ENCODE data around the gene FLNB.
"Not testable (repeated sequence)": the region's sequence is repeated elsewhere in the genome, so short reads cannot be mapped to it uniquely, and the experiment has no call there.

FLNB gene

DNA sequence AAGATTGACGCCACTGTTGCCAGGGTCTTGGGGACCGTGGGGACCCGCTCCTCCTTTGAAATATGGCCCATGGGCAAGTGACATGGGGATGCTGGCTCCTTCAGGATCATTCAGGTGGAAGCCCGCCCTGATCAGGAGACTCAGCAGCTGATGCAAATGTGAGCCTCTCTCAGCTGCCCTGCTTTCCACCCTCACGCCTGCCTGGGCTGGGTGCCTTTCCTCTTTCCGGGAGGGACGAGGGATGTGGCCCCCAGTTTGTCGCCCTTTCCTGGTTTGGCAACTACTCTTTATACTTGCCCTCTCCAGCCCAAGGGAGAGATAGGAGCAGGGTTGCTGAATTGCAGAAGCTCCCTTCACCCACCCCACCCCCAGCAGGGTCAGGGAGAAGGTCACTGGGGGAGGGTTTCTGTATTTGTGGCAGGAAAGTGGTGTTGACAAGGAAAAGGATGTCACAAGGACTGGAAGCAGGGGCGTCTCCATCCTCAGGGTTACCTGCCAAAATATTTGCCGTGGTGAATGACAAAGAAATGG lies 180.8 kb downstream of the FLNB start:
- Mint-ChIP-seq H3K27ac (no peak overlapping the region), H3K9me3 (ENCODE audit: low read depth) (no peaks in the 10 kb centered on the region), H3K4me1 (ENCODE audit: low read depth) (peaks cover 2% of the 10 kb centered on the region), H3K27me3 (no peaks in the 10 kb centered on the region), H3K4me3 (no peak overlapping the region), H3K36me3 (no peaks in the 10 kb centered on the region)

DNA sequence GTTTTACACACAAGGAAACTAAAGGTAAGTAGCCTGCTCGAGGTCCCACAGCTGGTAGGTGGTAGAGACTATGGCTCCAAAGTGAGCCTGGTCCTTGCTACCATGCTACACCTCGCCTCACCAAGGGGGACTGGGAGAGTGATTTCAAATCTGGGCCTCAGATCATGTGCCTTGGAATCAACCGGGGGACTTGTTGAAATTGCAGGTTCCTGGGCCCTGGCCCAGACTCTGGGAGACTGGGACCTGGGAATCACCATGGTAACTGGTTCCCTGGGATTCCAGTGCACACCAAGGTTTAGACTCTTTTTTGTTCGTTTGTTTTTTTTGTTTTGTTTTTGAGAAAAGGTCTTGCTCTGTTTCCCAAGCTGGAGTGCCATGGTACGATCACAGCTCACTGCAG lies 181.5 kb downstream of the FLNB start:
- Mint-ChIP-seq H3K4me1 (ENCODE audit: low read depth) (peaks cover 2% of the 10 kb centered on the region), H3K27me3 (no peaks in the 10 kb centered on the region), H3K36me3 (no peaks in the 10 kb centered on the region), H3K9me3 (ENCODE audit: low read depth) (no peaks in the 10 kb centered on the region), H3K27ac (no peak overlapping the region), H3K4me3 (no peak overlapping the region)

DNA sequence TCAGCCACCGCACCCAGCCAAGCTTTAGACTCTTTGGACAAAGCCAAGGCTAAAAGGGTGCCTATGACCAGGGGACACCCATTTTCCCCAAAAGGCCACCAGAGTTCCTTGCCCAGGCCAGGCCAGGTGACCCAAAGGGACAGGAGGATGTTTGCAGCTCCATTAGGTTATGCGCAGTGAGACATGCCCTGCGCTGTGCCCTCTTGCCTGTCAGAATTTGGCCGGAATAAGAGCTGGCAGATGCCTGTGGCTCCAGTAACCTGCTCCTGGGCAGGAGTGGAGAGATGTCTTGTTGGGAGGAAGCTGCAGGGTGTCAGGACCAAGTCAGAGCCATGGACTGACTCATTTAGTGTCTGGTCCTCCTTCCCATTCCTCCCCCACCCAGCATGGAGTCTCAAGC lies 182.1 kb downstream of the FLNB start:
- Mint-ChIP-seq H3K27ac (no peak overlapping the region), H3K4me3 (no peak overlapping the region), H3K36me3 (no peaks in the 10 kb centered on the region), H3K4me1 (ENCODE audit: low read depth) (peaks cover 2% of the 10 kb centered on the region), H3K27me3 (no peaks in the 10 kb centered on the region), H3K9me3 (ENCODE audit: low read depth) (no peaks in the 10 kb centered on the region)

DNA sequence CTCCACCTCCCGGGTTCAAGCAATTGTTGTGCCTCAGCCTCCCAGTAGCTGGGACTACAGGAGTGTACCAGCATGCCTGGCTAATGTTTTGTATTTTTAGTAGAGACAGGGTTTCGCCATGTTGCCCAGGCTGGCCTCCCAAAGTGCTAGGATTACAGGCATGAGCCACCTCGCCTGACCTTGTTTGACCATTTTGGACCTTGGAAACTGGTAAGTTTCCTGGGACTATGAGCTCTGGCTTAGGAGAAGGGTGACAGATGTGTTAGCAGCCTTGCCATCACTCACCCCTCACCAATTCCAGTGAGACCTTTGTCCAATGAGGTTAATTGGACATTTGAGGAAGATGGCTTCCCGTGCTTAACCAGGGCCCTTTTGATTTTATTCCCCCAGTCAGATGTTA lies 182.7 kb downstream of the FLNB start:
- Mint-ChIP-seq H3K4me1 (ENCODE audit: low read depth) (peaks cover 2% of the 10 kb centered on the region), H3K9me3 (ENCODE audit: low read depth) (no peaks in the 10 kb centered on the region), H3K27me3 (no peaks in the 10 kb centered on the region), H3K27ac (no peak overlapping the region), H3K36me3 (no peaks in the 10 kb centered on the region), H3K4me3 (no peak overlapping the region)

DNA sequence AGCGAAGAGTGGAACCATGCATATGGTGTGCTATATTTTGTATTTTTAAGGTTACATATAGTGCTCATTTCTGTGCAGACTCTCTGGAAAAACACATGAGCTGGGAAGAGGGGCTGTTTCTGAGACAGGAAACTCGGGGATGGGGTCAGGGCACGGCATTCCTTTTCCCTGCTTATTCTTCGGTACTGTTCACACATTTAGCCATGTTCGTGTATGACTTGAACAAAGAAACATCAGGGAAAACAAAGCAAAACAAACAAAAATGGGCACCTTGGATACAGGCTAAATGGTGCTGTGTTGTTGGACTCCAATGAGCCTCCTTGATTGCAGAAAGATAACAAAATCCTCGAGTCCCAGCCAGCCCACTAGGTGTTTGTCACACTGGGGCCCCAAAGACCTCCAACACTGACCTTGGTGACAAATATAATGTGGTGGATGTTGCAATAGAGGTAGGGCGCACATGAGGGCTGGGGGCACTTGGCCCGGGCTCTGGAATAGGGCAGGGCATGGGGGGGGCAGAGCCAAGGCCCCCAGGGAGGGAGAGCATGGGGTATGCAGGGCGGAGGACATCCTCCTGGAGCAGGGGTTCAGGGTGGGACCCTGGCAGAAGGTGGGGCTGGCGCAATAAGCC lies 183.3 kb downstream of the FLNB start:
- no peaks in the 10 kb centered on the region for H3K9me3 Mint-ChIP-seq (ENCODE audit: low read depth)

DNA sequence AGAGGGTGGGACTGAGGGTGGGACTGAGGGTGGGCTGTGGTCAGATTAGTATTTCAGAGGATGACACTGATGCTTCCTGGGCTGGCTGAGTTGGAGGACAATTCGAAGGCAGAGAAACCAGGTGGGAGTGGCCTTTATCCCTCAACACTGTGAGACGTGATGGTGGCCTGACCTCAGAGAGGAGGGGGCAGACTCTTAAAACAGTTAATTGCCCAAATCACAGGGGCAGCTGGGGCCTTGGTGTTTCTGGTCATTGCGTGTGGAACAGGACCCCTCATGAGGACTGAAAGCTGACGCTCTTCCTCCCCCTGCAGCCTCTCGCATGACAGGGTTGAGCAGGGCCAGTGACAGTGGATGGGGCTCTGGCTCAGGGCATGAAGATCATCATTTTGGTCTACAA lies 183.8 kb downstream of the FLNB start:
- H3K9me3 Mint-ChIP-seq (ENCODE audit: low read depth) = no peaks in the 10 kb centered on the region
- no peaks in the 10 kb centered on the region for H3K27me3 Mint-ChIP-seq
- no peak overlapping the region for H3K27ac Mint-ChIP-seq
- peaks cover 2% of the 10 kb centered on the region for H3K4me1 Mint-ChIP-seq (ENCODE audit: low read depth)
- no peaks in the 10 kb centered on the region for H3K36me3 Mint-ChIP-seq
- no peak overlapping the region for H3K4me3 Mint-ChIP-seq

More for the DNA sequence above, 183.3 kb downstream of the FLNB start:
- Mint-ChIP-seq H3K4me1 (ENCODE audit: low read depth) (peaks cover 2% of the 10 kb centered on the region), H3K27me3 (no peaks in the 10 kb centered on the region), H3K27ac (no peak overlapping the region), H3K36me3 (no peaks in the 10 kb centered on the region), H3K4me3 (no peak overlapping the region)

DNA sequence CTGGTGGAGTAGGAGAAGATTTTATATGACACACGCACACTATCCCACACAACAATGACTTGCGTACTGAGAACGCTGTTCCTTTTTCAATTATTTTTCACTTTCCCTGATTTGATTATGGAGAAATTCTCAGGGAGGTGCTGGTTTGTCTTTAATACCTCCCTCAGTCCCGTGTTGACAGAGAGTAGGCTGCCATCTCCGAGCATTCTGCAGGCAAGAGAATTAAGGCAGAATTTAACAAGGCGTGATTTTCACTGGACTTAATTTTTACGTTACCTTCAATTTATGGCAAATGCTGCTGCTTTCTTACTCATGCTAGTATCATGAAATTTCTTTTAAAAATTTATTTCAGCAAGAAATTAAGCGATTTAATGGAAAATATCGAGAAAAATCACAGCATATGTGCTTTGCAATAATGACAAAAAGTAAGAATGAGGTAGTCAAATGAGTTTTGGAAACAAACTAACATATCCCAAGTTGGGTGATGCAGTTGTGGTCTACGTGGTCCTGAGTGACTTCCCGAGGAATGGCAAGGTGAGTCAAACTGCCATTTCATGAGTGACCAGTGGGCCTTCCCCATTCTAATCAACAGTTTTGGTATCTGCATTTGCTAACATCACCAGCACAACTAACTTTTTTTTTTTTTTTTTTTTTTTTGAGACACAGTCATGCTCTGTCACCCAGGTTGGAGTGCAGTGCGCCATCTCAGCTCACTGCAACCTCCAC lies 185.6 kb downstream of the FLNB start:
- Mint-ChIP-seq H3K36me3 (no peaks in the 10 kb centered on the region), H3K27ac (no peak overlapping the region), H3K9me3 (ENCODE audit: low read depth) (no peaks in the 10 kb centered on the region), H3K27me3 (no peaks in the 10 kb centered on the region), H3K4me1 (ENCODE audit: low read depth) (no peaks in the 10 kb centered on the region), H3K4me3 (no peak overlapping the region)

DNA sequence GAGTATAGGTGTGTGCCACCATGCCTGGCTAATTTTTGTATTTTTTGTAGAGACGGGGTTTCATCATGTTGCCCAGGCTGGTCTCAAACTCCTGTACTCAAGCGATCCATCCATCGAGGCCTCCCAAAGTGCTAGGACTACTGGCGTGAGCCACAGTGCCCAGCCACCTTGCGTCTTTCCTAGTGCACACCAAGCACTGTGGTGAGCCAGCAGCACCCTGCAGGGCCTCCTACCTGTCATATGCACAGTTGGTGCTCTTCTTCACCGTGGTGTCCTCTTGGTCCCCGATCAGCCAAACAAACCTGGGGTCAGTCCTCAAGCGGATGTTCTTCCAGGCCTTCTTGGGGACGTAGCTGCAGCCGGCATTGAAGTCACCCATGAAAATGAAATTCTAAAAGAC lies 189.4 kb downstream of the FLNB start:
- Mint-ChIP-seq H3K4me1 (ENCODE audit: low read depth) (peaks cover 10% of the 10 kb centered on the region), H3K4me3 (no peak overlapping the region), H3K27me3 (peaks cover 3% of the 10 kb centered on the region)

DNA sequence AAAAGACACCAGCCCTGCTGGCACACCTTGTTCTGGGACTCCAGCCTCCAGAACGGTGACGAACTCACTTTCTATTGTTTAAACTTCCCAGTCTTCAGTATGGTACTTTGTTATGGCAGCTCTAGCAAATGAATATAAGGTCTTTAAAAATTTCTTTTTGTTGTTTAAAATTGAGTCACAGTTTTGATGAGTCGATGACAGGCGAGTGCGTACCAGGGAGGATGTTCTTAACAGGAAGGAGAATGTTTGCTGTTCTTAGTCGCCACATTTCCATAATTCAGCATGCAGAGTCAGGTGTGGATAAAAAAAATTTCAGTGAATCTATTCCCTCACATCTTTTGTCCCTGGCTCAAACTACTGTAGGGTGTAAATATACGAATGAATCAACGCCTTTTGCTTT lies 190.1 kb downstream of the FLNB start:
- Mint-ChIP-seq H3K4me3 (no peak overlapping the region), H3K4me1 (ENCODE audit: low read depth) (peaks cover 10% of the 10 kb centered on the region), H3K27ac (no peak overlapping the region), H3K27me3 (peaks cover 5% of the 10 kb centered on the region), H3K36me3 (peaks cover 6% of the 10 kb centered on the region), H3K9me3 (ENCODE audit: low read depth) (peaks cover 4% of the 10 kb centered on the region)

More for the DNA sequence above, 189.4 kb downstream of the FLNB start:
- H3K27ac Mint-ChIP-seq = no peak overlapping the region
- peaks cover 4% of the 10 kb centered on the region for H3K9me3 Mint-ChIP-seq (ENCODE audit: low read depth)
- H3K36me3 Mint-ChIP-seq = peaks cover 4% of the 10 kb centered on the region

DNA sequence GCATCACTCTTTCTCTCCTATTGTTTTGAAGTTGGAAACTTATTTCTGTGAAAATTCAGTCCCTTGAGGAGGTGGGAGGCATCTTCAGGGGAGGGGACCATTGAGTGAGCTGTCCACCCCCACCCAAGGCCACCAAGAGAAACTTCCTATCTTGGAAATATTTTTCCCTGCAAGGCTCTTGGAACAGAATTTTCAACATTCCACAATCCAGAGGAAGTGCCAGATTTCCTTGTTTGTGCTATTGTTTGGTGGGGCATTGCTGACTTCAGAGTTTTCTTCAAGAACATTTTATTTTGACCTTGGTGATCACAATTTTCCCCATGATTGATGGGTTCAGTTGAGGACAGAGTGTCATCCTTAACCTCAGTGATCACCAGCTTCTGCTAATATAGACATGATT lies 190.6 kb downstream of the FLNB start:
- Mint-ChIP-seq H3K4me3 (no peak overlapping the region), H3K27ac (no peak overlapping the region), H3K9me3 (ENCODE audit: low read depth) (peaks cover 4% of the 10 kb centered on the region), H3K27me3 (peaks cover 5% of the 10 kb centered on the region), H3K36me3 (peaks cover 6% of the 10 kb centered on the region), H3K4me1 (ENCODE audit: low read depth) (peaks cover 10% of the 10 kb centered on the region)

DNA sequence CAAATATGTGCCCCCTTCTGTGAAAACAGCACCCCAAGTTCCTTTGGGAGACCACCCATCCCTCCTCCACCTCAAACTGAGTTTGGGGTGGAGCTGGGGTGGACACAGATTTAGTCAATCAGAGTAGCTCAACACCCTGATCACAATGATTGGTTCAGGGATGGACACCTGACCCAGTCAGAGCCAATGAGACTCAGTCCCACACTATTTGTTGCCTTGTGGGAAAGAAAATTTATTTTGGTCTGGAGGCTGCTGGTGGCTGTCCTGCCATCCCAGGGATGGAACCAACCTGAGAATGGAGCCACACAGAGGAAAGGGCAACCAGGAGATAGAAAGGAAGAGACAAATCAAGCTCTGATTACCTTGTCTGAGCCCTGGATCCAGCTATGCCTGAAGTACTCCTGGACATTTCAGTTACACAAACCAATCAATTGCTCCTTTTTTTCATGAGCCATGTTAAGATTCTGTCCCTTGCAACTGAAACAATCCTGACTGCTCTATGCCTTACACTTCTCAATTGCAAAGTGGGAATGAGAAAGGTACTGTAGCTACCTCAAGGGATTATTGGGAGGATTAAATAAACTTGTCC lies 192.0 kb downstream of the FLNB start:
- Mint-ChIP-seq H3K4me3 (no peak overlapping the region), H3K27ac (no peak overlapping the region), H3K36me3 (peaks cover 6% of the 10 kb centered on the region)

DNA sequence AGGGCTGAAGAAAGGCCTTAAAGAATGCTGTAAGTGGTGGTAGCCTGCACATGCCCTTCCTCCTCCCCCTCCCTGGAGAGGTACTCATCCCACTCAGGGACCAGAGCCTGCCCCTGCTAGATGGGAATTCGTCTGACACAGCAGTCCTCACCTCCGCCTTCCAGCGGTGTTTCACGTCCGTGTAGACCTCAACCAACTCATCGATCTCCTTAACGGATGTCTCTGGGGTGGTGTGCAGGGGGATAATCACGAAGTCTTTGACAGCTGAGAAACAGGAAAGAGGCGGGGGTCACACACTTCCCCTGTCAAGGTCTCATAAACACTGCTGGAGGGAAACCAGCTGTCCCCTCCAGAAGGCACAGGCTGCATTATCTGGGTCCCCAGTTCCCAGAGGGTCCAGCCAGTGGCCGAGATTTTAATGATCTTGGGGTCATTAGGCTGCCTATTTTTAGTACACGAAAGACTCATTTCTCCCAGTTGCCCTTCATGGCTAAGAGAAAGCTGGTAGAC lies 192.7 kb downstream of the FLNB start:
- no peak overlapping the region for H3K4me3 Mint-ChIP-seq
- H3K27me3 Mint-ChIP-seq = peaks cover 5% of the 10 kb centered on the region
- H3K4me1 Mint-ChIP-seq (ENCODE audit: low read depth) = peaks cover 10% of the 10 kb centered on the region
- peaks cover 6% of the 10 kb centered on the region for H3K36me3 Mint-ChIP-seq
- peaks cover 4% of the 10 kb centered on the region for H3K9me3 Mint-ChIP-seq (ENCODE audit: low read depth)
- no peak overlapping the region for H3K27ac Mint-ChIP-seq

More for the DNA sequence above, 192.0 kb downstream of the FLNB start:
- peaks cover 4% of the 10 kb centered on the region for H3K9me3 Mint-ChIP-seq (ENCODE audit: low read depth)
- peaks cover 10% of the 10 kb centered on the region for H3K4me1 Mint-ChIP-seq (ENCODE audit: low read depth)
- peaks cover 5% of the 10 kb centered on the region for H3K27me3 Mint-ChIP-seq

DNA sequence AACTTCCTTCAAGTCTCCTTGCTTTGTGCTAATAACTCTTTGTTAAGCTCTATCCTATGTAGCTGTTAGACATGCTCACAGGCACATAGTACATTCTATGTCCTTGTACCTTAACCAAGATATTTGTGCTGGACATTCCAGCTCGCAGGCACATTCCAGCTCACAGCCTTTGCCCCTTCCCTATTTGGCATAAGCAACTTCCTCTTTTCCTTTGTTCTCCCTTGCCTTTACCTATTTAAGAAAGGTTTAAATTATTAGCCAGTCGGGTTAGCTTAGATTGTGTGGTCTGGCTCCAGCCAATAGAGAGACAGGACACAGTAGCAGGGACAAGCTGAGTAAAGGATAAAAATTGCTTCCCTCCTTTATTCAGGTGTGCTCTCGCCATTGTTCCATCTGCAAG lies 193.2 kb downstream of the FLNB start:
- peaks cover 10% of the 10 kb centered on the region for H3K4me1 Mint-ChIP-seq (ENCODE audit: low read depth)
- not testable (repeated sequence) for H3K9me3 Mint-ChIP-seq (ENCODE audit: low read depth); H3K27me3 Mint-ChIP-seq; H3K36me3 Mint-ChIP-seq; H3K27ac Mint-ChIP-seq; H3K4me3 Mint-ChIP-seq

DNA sequence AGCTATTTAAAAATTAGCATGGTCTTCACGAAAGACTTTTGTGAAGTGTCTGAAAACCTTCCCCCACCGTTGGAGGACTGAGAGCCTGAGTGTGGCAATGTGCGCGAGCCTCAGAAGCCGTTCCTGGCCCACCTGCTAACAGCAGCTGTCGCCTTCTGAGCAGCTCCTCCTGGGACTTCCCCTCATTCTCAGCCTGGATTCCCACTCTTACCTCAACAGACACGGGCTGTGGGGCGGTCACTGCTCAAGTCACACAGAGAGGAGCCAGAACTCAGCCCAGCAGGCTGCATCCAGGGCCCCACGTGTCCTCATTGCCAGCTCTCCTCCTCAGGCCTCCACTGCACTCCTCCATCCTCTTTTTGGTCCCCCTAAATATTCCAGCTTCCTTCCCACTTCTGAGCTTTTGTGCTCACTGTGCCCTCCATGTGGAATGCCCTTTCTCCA lies 194.7 kb downstream of the FLNB start:
- Mint-ChIP-seq H3K4me3 (no peak overlapping the region), H3K36me3 (peaks cover 6% of the 10 kb centered on the region), H3K4me1 (ENCODE audit: low read depth) (peaks cover 15% of the 10 kb centered on the region), H3K9me3 (ENCODE audit: low read depth) (peaks cover 4% of the 10 kb centered on the region), H3K27ac (no peak overlapping the region), H3K27me3 (peaks cover 5% of the 10 kb centered on the region)

DNA sequence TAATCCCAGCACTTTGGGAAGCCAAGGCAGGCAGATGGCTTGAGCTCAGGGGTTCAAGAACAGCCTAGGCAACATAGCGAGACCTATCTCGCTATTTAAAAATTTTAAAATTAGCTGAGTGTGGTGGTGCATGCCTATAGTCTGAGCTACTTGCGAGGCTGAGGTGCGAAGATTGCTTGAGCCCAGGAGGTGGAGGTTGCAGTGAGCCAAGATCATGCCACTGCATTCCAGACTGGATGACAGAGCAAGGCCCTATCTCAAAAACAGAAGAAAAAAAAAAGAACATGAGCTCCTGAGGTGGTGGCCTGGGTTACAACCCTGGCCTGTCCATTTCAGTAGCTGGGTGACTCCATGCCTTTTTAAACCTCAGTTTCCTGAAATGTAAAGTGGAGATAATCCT lies 195.3 kb downstream of the FLNB start:
- Mint-ChIP-seq H3K27me3 (peaks cover 5% of the 10 kb centered on the region), H3K4me1 (ENCODE audit: low read depth) (peaks cover 15% of the 10 kb centered on the region), H3K9me3 (ENCODE audit: low read depth) (peaks cover 4% of the 10 kb centered on the region), H3K36me3 (peaks cover 6% of the 10 kb centered on the region), H3K4me3 (no peak overlapping the region), H3K27ac (no peak overlapping the region)

Measured in activated naive CD8-positive, alpha-beta T cell (primary cell).